Mesendoderm (in vitro differentiated cells): ENCODE measurements around the gene MAP3K20.

ENCODE experiments used
- DNase-seq: peaks from one replicate; pipeline ENCODE4 v3.0.0; 2013
- H2AK5ac ChIP-seq: 2 replicates; pipeline ENCODE4 v1.6.1; 2013; ENCODE audit warnings: low read length, inconsistent platforms
- H2BK120ac ChIP-seq: 2 replicates; pipeline ENCODE4 v1.6.1; 2013; ENCODE audit warnings: low read depth, mild to moderate bottlenecking, low read length, moderate library complexity, mixed read lengths
- H2BK15ac ChIP-seq: replicated peaks from 2 replicates; pipeline ENCODE4 v1.6.1; 2013; ENCODE audit warnings: low read depth, mild to moderate bottlenecking, moderate library complexity
- H2BK5ac ChIP-seq: 2 replicates; pipeline ENCODE4 v1.6.1; 2013; ENCODE audit warnings: low read length, inconsistent platforms
- H3K18ac ChIP-seq: 2 replicates; pipeline ENCODE4 v1.6.1; 2013; ENCODE audit warnings: mild to moderate bottlenecking, low read length, mixed read lengths
- H3K23ac ChIP-seq: one replicate; pipeline ENCODE4 v1.6.1; 2013; ENCODE audit warnings: low read length
- H3K27ac ChIP-seq: 2 replicates; pipeline ENCODE4 v1.5.1; 2013; ENCODE audit warnings: low read depth, mild to moderate bottlenecking, inconsistent platforms, low read length, moderate library complexity
- H3K27me3 ChIP-seq: 2 replicates; pipeline ENCODE4 v1.6.1; 2013; ENCODE audit warnings: low read length, control low read depth, mild to moderate bottlenecking, inconsistent platforms; ENCODE audit not compliant: insufficient read depth, poor library complexity
- H3K36me3 ChIP-seq: 2 replicates; pipeline ENCODE4 v1.6.1; 2013; ENCODE audit warnings: low read length, inconsistent platforms; ENCODE audit not compliant: control insufficient read depth, insufficient read depth
- H3K4ac ChIP-seq: one replicate; pipeline ENCODE4 v1.6.1; 2013; ENCODE audit warnings: low read depth, mild to moderate bottlenecking, low read length, moderate library complexity
- H3K4me1 ChIP-seq: 2 replicates; pipeline ENCODE4 v1.6.1; 2013; ENCODE audit warnings: low read depth, low read length, inconsistent platforms; ENCODE audit not compliant: control insufficient read depth
- H3K4me2 ChIP-seq: 2 replicates; pipeline ENCODE4 v1.6.1; 2013; ENCODE audit warnings: low read length
- H3K4me3 ChIP-seq: 2 replicates; pipeline ENCODE4 v1.5.1; 2013; ENCODE audit warnings: mild to moderate bottlenecking, low read length
- H3K56ac ChIP-seq: one replicate; pipeline ENCODE4 v1.6.1; 2013; ENCODE audit warnings: low read length
- H3K79me1 ChIP-seq: 2 replicates; pipeline ENCODE4 v1.6.1; 2013; ENCODE audit warnings: low read length, inconsistent platforms
- H3K79me2 ChIP-seq: 2 replicates; pipeline ENCODE4 v1.6.1; 2013; ENCODE audit warnings: mild to moderate bottlenecking, low read length; ENCODE audit not compliant: control insufficient read depth, insufficient read depth
- H3K9ac ChIP-seq: 2 replicates; pipeline ENCODE4 v1.6.1; 2013; ENCODE audit warnings: low read length, inconsistent platforms
- H4K5ac ChIP-seq: one replicate; pipeline ENCODE4 v1.6.1; 2013; ENCODE audit warnings: low read length
- H4K8ac ChIP-seq: one replicate; pipeline ENCODE4 v1.6.1; 2013; ENCODE audit warnings: low read depth, mild to moderate bottlenecking, control low read depth, low read length, moderate library complexity
- WGBS: extraction: QIAGEN DNeasy Blood & Tissue Kit; methylation state at CpG from one replicate; pipeline ENCODE4 v1.1.7; 2013; ENCODE audit warnings: low lambda C conversion rate, missing lambda C conversion rate; ENCODE audit not compliant: insufficient coverage; ENCODE audit errors: extremely low coverage; 5-methylcytosine and 5-hydroxymethylcytosine counted together

The MAP3K20 gene

GRCh38 chr2:173249661-173250641 lies 174.3 kb downstream of the MAP3K20 start:
- Histone ChIP-seq H4K8ac (no peak overlapping the region), H3K79me1 (no peaks in the 10 kb centered on the region), H4K5ac (no peak overlapping the region), H3K18ac (no peak overlapping the region), H3K4me1 (no peaks in the 10 kb centered on the region), H3K27me3 (no peaks in the 10 kb centered on the region), H3K27ac (no peak overlapping the region), H2BK120ac (no peak overlapping the region), H3K36me3 (no peaks in the 10 kb centered on the region), H2BK15ac (no peak overlapping the region), H3K4ac (no peak overlapping the region), H3K56ac (no peak overlapping the region), H3K4me3 (no peak overlapping the region), H3K9ac (no peak overlapping the region), H3K4me2 (no peak overlapping the region), H2AK5ac (no peak overlapping the region), H2BK5ac (no peak overlapping the region), H3K79me2 (no peaks in the 10 kb centered on the region), H3K23ac (no peak overlapping the region)
- no peak for DNase-seq
- WGBS = no CpG with 5 or more reads among the region's 8 CpGs

DNA sequence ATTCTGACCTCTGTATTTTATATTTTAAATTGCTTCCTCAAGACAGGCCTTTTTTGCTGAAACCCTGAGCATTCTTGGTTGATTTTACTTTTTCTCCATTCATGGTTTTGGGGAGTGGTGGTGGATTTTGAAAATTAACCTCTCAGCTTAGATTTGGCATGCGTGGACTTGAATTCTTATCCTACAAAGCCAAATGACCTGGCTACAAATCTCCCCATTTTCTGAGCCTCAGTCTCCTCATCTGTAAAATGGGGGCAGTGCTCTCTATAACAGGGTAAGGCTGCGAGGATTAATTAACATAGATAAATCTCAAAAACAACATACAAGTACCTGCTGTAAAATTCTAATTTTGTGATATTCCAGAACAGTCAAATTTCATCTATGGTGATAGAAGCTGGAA lies 175.6 kb downstream of the MAP3K20 start:
- Histone ChIP-seq H2BK120ac (no peak overlapping the region), H4K8ac (no peak overlapping the region), H3K4ac (no peak overlapping the region), H2AK5ac (no peak overlapping the region), H3K23ac (no peak overlapping the region), H3K79me1 (no peaks in the 10 kb centered on the region), H3K56ac (no peak overlapping the region), H3K27ac (no peak overlapping the region), H3K79me2 (no peaks in the 10 kb centered on the region), H3K4me2 (no peak overlapping the region), H3K27me3 (no peaks in the 10 kb centered on the region), H3K36me3 (no peaks in the 10 kb centered on the region), H4K5ac (no peak overlapping the region), H2BK5ac (no peak overlapping the region), H2BK15ac (no peak overlapping the region), H3K4me3 (no peak overlapping the region), H3K4me1 (no peaks in the 10 kb centered on the region), H3K18ac (no peak overlapping the region), H3K9ac (no peak overlapping the region)
- WGBS = no CpG with 5 or more reads among the region's 2 CpGs
- DNase-seq = no peak

GRCh38 chr2:173252581-173252980 lies 176.9 kb downstream of the MAP3K20 start:
- Histone ChIP-seq H2BK5ac (no peak overlapping the region), H3K4me2 (no peak overlapping the region), H3K4me1 (no peaks in the 10 kb centered on the region), H3K4ac (no peak overlapping the region), H3K27ac (no peak overlapping the region), H4K5ac (no peak overlapping the region), H4K8ac (no peak overlapping the region), H2BK15ac (no peak overlapping the region), H3K23ac (no peak overlapping the region), H3K18ac (no peak overlapping the region), H2BK120ac (no peak overlapping the region), H3K4me3 (no peak overlapping the region), H3K27me3 (no peaks in the 10 kb centered on the region), H2AK5ac (no peak overlapping the region), H3K36me3 (no peaks in the 10 kb centered on the region), H3K56ac (no peak overlapping the region), H3K9ac (no peak overlapping the region), H3K79me1 (no peaks in the 10 kb centered on the region), H3K79me2 (no peaks in the 10 kb centered on the region)
- WGBS = no CpG with 5 or more reads among the region's 5 CpGs
- peak; percentile 60 for DNase-seq

- no peak overlapping the region for H3K9ac ChIP-seq
Measured at GRCh38 chr2:173254659-173255058, 179.0 kb downstream of the MAP3K20 start.

GRCh38 chr2:173258701-173259100 lies 183.1 kb downstream of the MAP3K20 start:
- Histone ChIP-seq H3K9ac (no peak overlapping the region), H2BK120ac (no peak overlapping the region), H3K79me2 (no peaks in the 10 kb centered on the region), H3K36me3 (no peaks in the 10 kb centered on the region), H4K5ac (no peak overlapping the region), H3K27ac (no peak overlapping the region), H3K4me2 (no peak overlapping the region), H3K4ac (no peak overlapping the region), H2BK5ac (no peak overlapping the region), H3K27me3 (no peaks in the 10 kb centered on the region), H3K18ac (no peak overlapping the region), H3K56ac (no peak overlapping the region), H3K4me3 (no peak overlapping the region), H2AK5ac (no peak overlapping the region), H4K8ac (no peak overlapping the region), H3K23ac (no peak overlapping the region), H2BK15ac (no peak overlapping the region), H3K79me1 (no peaks in the 10 kb centered on the region), H3K4me1 (no peaks in the 10 kb centered on the region)
- no CpG with 5 or more reads among the region's 4 CpGs for WGBS
- no peak for DNase-seq

More at GRCh38 chr2:173254659-173255058, 179.0 kb downstream of the MAP3K20 start:
- Histone ChIP-seq H3K4ac (no peak overlapping the region), H2BK5ac (no peak overlapping the region), H2AK5ac (no peak overlapping the region), H3K27me3 (no peaks in the 10 kb centered on the region), H4K8ac (no peak overlapping the region), H3K79me1 (no peaks in the 10 kb centered on the region), H3K79me2 (no peaks in the 10 kb centered on the region), H3K18ac (no peak overlapping the region), H3K4me2 (no peak overlapping the region), H4K5ac (no peak overlapping the region), H2BK120ac (no peak overlapping the region), H3K4me3 (no peak overlapping the region), H3K56ac (no peak overlapping the region), H3K27ac (no peak overlapping the region), H3K4me1 (no peaks in the 10 kb centered on the region), H3K36me3 (no peaks in the 10 kb centered on the region), H3K23ac (no peak overlapping the region), H2BK15ac (no peak overlapping the region)
- WGBS = no CpG with 5 or more reads among the region's 1 CpG
- peak; percentile 42 for DNase-seq
